Neural progenitor cell (in vitro differentiated cells): ENCODE measurements around the gene PTPRN2.

Experiments
- EZH2 ChIP-seq: fragments of 200-600 bp; sonication (generic); IDR thresholded peaks from 2 replicates; pipeline ENCODE4 v1.6.1; 2017; ENCODE audit warnings: antibody characterized with exemption, mild to moderate bottlenecking, moderate library complexity
- TF ChIP-seq, protein P1 (sequence below): fragments of 200-600 bp; sonication (generic); IDR thresholded peaks from 2 replicates; pipeline ENCODE4 v1.5.1; 2017; ENCODE audit warnings: antibody characterized with exemption, mild to moderate bottlenecking

DNA sequence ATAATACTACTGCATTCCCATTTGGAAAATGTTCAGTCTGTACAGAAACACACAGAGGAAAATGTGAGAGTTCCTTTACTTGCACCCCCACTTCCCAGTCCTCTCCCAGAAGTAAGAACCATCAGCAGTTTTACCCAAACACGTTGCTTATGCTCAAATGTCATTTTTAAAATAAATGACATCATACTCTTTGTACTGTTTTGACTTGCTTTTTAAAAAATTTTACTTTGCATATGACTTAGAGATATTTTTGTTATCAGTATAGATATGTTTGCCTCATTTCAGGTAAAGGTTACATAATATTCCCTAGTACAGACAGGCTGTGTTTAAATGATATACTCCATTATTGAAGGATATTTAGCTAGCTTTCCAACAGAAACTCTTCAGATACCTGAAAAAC, 13.5 kb upstream of the PTPRN2 start:
- TF ChIP-seq, protein P1, sequence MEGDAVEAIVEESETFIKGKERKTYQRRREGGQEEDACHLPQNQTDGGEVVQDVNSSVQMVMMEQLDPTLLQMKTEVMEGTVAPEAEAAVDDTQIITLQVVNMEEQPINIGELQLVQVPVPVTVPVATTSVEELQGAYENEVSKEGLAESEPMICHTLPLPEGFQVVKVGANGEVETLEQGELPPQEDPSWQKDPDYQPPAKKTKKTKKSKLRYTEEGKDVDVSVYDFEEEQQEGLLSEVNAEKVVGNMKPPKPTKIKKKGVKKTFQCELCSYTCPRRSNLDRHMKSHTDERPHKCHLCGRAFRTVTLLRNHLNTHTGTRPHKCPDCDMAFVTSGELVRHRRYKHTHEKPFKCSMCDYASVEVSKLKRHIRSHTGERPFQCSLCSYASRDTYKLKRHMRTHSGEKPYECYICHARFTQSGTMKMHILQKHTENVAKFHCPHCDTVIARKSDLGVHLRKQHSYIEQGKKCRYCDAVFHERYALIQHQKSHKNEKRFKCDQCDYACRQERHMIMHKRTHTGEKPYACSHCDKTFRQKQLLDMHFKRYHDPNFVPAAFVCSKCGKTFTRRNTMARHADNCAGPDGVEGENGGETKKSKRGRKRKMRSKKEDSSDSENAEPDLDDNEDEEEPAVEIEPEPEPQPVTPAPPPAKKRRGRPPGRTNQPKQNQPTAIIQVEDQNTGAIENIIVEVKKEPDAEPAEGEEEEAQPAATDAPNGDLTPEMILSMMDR = no peak
- TF ChIP-seq EZH2 = no peak
